GM12878 (cell line): ENCODE measurements around the gene RMND1. TPM values are rescaled to one million over a fixed set of nuclear protein-coding genes. Genes with fewer than 3 reads are reported as not detected.

Experiments
- CHD2 ChIP-seq: IDR thresholded peaks from 2 replicates; pipeline ENCODE4 v1.6.1; 2011; ENCODE audit warnings: low read depth, low read length, improper control_type of control experiment, borderline replicate concordance
- EGR1 ChIP-seq, 2 experiments: IDR thresholded peaks; 1 replicate in 1 of 2; 2 replicates in 1 of 2; pipeline ENCODE4 v1.6.1; 2011 to 2012; ENCODE audit warnings: low read depth in 2 of 2, low read length in 2 of 2, borderline replicate concordance in 1 of 2, mild to moderate bottlenecking in 1 of 2, moderate library complexity in 1 of 2
- FOS ChIP-seq: IDR thresholded peaks from 3 replicates; pipeline ENCODE4 v1.6.1; 2011; ENCODE audit warnings: borderline replicate concordance; ENCODE audit not compliant: insufficient read length; ENCODE audit errors: extremely low read depth
- HDGF ChIP-seq: fragments of 450-650 bp; IDR thresholded peaks from 2 replicates; pipeline ENCODE4 v1.6.1; 2016; ENCODE audit warnings: antibody characterized with exemption
- MXI1 ChIP-seq: fragments of 150-350 bp; IDR thresholded peaks from 2 replicates; pipeline ENCODE4 v1.6.1; 2011; ENCODE audit warnings: low read depth, mild to moderate bottlenecking, inconsistent platforms, low read length, improper control_type of control experiment
- MYB ChIP-seq: fragments of 150-350 bp; IDR thresholded peaks from 2 replicates; pipeline ENCODE4 v1.6.1; 2014; ENCODE audit warnings: mild to moderate bottlenecking, low read depth, low read length, borderline replicate concordance
- NBN ChIP-seq: fragments of 450-650 bp; IDR thresholded peaks from 2 replicates; pipeline ENCODE4 v1.6.1; 2016
- NR2C2 ChIP-seq: IDR thresholded peaks from 2 replicates; pipeline ENCODE4 v1.6.1; 2011; ENCODE audit warnings: borderline replicate concordance, low read depth; ENCODE audit not compliant: control insufficient read depth, insufficient read length
- RCOR1 ChIP-seq: conservative IDR thresholded peaks from 2 replicates; pipeline ENCODE4 v1.6.1; 2012; ENCODE audit warnings: low read depth, low read length, improper control_type of control experiment
- RELA ChIP-seq: fragments of 450-650 bp; IDR thresholded peaks from 2 replicates; pipeline ENCODE4 v1.8.0; 2014; ENCODE audit warnings: borderline replicate concordance; ENCODE audit not compliant: partially characterized antibody
- SMAD5 ChIP-seq: IDR thresholded peaks from 2 replicates; pipeline ENCODE4 v1.6.1; 2016; ENCODE audit warnings: antibody characterized with exemption, low read depth
- STAT3 ChIP-seq: IDR thresholded peaks from 2 replicates; pipeline ENCODE4 v1.6.1; 2011; ENCODE audit warnings: low read depth, low read length, improper control_type of control experiment
- YBX1 ChIP-seq: fragments of 450-650 bp; IDR thresholded peaks from 2 replicates; pipeline ENCODE4 v1.6.1; 2016; ENCODE audit warnings: antibody characterized with exemption
- ZBED1 ChIP-seq: IDR thresholded peaks from 2 replicates; pipeline ENCODE4 v1.6.1; 2016; ENCODE audit warnings: borderline replicate concordance
- ZNF217 ChIP-seq: fragments of 450-650 bp; IDR thresholded peaks from 2 replicates; pipeline ENCODE4 v1.6.1; 2017; ENCODE audit warnings: antibody characterized with exemption, mild to moderate bottlenecking
- ZSCAN29 ChIP-seq: fragments of 450-650 bp; IDR thresholded peaks from 2 replicates; pipeline ENCODE4 v1.6.1; 2017; ENCODE audit warnings: mild to moderate bottlenecking, moderate library complexity
- polyA plus RNA-seq, 11 experiments: library from polyadenylated mRNA; depleted of rRNA in 4 of 11; unstranded in 6 of 11; stranded (reverse) in 5 of 11; fragments of >200 nt; fragmentation: Nextera tagmentation in 4 of 11; fragmentation: Illumina TruSeq in 1 of 11; extraction: Ambion mirVana in 4 of 11; extraction: Trizol in 1 of 11; gene quantifications; 1 replicate in 1 of 11; 2 replicates in 10 of 11; pipeline versions ENCODE4 v1.2.1 to v1.2.3, GENCODE V29; 2011 to 2016; ENCODE audit warnings: inconsistent platforms in 2 of 11, missing spikeins in 2 of 11, low read depth in 1 of 11
- total RNA-seq, 4 experiments: library from RNA; depleted of rRNA in 3 of 4; stranded (reverse); fragments of >200 nt in 3 of 4; fragmentation: Illumina TruSeq in 1 of 4; extraction: Trizol in 1 of 4; gene quantifications; 2 replicates each; pipeline versions ENCODE4 v1.2.1 to v1.2.3, GENCODE V29; 2013 to 2021
- TF ChIP-seq, protein P1 (sequence below): fragments of 450-650 bp; IDR thresholded peaks from 2 replicates; pipeline ENCODE4 v1.6.1; 2017; ENCODE audit warnings: antibody characterized with exemption, mild to moderate bottlenecking, moderate library complexity
- TF ChIP-seq, protein P2 (sequence below): IDR thresholded peaks from 2 replicates; pipeline ENCODE4 v1.6.1; 2011; ENCODE audit warnings: borderline replicate concordance, low read depth, mild to moderate bottlenecking, moderate library complexity, low read length; ENCODE audit not compliant: insufficient read depth, poor library complexity, severe bottlenecking
- TF ChIP-seq, protein P3 (sequence below): fragments of 450-650 bp; IDR thresholded peaks from 2 replicates; pipeline ENCODE4 v1.6.1; 2017; ENCODE audit warnings: mild to moderate bottlenecking
- TF ChIP-seq, protein P4 (sequence below): IDR thresholded peaks from 2 replicates; pipeline ENCODE4 v1.6.1; 2012; ENCODE audit warnings: low read depth, low read length, improper control_type of control experiment
- TF ChIP-seq, protein P5 (sequence below): fragments of 450-650 bp; IDR thresholded peaks from 2 replicates; pipeline ENCODE4 v1.6.1; 2016; ENCODE audit warnings: mild to moderate bottlenecking
- TF ChIP-seq, protein P6 (sequence below): IDR thresholded peaks from 2 replicates; pipeline ENCODE4 v1.6.1; 2011; ENCODE audit warnings: low read depth, mild to moderate bottlenecking, low read length, moderate library complexity, borderline replicate concordance; ENCODE audit errors: extremely low read depth

The RMND1 gene
- total and polyA plus RNA-seq, 10 of the 15 experiments (the other 5 are each of a cell fraction or from before 2014, with no cell fraction given): 15.9 to 34.5 (median 21.4) TPM

DNA sequence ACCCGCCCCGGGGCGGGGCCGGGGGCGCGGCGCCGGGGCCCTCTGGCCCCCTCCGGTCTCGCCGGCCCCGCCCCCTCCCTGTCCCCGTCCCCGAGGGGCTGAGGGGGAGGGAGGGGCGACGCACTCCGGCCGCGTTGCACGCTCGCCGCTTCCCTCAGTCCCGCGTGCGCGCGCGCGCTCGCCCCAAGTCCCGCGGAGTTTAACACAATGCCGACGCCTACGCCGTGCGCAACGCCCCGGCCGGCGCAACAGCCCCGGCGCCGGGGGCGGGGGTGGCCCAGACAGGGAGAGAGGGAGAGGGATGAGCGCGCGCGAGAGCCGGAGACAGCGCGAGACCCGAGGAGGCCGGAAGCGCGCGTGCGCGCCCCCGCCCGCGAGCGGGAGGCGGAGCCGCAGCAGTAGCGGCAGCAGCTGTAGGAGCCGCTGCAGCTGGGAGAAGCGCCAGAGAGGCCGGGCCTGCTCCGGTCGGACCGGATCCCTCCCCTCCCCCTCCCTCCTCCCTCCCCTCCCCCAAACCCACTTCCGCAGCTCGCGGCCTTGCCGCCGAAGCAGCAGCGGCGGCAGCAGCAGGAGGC, 61.6 kb downstream of the RMND1 start (continued):
- TF ChIP-seq, protein P1, sequence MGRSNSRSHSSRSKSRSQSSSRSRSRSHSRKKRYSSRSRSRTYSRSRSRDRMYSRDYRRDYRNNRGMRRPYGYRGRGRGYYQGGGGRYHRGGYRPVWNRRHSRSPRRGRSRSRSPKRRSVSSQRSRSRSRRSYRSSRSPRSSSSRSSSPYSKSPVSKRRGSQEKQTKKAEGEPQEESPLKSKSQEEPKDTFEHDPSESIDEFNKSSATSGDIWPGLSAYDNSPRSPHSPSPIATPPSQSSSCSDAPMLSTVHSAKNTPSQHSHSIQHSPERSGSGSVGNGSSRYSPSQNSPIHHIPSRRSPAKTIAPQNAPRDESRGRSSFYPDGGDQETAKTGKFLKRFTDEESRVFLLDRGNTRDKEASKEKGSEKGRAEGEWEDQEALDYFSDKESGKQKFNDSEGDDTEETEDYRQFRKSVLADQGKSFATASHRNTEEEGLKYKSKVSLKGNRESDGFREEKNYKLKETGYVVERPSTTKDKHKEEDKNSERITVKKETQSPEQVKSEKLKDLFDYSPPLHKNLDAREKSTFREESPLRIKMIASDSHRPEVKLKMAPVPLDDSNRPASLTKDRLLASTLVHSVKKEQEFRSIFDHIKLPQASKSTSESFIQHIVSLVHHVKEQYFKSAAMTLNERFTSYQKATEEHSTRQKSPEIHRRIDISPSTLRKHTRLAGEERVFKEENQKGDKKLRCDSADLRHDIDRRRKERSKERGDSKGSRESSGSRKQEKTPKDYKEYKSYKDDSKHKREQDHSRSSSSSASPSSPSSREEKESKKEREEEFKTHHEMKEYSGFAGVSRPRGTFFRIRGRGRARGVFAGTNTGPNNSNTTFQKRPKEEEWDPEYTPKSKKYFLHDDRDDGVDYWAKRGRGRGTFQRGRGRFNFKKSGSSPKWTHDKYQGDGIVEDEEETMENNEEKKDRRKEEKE: no peak
- TF ChIP-seq ZBED1: no peak
- TF ChIP-seq, protein P2, sequence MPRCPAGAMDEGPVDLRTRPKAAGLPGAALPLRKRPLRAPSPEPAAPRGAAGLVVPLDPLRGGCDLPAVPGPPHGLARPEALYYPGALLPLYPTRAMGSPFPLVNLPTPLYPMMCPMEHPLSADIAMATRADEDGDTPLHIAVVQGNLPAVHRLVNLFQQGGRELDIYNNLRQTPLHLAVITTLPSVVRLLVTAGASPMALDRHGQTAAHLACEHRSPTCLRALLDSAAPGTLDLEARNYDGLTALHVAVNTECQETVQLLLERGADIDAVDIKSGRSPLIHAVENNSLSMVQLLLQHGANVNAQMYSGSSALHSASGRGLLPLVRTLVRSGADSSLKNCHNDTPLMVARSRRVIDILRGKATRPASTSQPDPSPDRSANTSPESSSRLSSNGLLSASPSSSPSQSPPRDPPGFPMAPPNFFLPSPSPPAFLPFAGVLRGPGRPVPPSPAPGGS: no peak
- TF ChIP-seq, protein P3, sequence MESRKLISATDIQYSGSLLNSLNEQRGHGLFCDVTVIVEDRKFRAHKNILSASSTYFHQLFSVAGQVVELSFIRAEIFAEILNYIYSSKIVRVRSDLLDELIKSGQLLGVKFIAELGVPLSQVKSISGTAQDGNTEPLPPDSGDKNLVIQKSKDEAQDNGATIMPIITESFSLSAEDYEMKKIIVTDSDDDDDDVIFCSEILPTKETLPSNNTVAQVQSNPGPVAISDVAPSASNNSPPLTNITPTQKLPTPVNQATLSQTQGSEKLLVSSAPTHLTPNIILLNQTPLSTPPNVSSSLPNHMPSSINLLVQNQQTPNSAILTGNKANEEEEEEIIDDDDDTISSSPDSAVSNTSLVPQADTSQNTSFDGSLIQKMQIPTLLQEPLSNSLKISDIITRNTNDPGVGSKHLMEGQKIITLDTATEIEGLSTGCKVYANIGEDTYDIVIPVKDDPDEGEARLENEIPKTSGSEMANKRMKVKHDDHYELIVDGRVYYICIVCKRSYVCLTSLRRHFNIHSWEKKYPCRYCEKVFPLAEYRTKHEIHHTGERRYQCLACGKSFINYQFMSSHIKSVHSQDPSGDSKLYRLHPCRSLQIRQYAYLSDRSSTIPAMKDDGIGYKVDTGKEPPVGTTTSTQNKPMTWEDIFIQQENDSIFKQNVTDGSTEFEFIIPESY: no peak
- TF ChIP-seq STAT3: no peak
- no peak for TF ChIP-seq NR2C2
- TF ChIP-seq RCOR1: peak; percentile 99
- no peak; the same call in 1 of the 2 replicates for TF ChIP-seq SMAD5
- no peak for TF ChIP-seq FOS
- TF ChIP-seq, protein P4, sequence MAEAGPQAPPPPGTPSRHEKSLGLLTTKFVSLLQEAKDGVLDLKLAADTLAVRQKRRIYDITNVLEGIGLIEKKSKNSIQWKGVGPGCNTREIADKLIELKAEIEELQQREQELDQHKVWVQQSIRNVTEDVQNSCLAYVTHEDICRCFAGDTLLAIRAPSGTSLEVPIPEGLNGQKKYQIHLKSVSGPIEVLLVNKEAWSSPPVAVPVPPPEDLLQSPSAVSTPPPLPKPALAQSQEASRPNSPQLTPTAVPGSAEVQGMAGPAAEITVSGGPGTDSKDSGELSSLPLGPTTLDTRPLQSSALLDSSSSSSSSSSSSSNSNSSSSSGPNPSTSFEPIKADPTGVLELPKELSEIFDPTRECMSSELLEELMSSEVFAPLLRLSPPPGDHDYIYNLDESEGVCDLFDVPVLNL: no peak; the same call in 1 of the 2 replicates
- TF ChIP-seq MYB: no peak
- no peak for TF ChIP-seq MXI1
- TF ChIP-seq, protein P5, sequence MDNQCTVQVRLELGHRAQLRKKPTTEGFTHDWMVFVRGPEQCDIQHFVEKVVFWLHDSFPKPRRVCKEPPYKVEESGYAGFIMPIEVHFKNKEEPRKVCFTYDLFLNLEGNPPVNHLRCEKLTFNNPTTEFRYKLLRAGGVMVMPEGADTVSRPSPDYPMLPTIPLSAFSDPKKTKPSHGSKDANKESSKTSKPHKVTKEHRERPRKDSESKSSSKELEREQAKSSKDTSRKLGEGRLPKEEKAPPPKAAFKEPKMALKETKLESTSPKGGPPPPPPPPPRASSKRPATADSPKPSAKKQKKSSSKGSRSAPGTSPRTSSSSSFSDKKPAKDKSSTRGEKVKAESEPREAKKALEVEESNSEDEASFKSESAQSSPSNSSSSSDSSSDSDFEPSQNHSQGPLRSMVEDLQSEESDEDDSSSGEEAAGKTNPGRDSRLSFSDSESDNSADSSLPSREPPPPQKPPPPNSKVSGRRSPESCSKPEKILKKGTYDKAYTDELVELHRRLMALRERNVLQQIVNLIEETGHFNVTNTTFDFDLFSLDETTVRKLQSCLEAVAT: no peak
- no peak for TF ChIP-seq HDGF
- peak; percentile 100 for TF ChIP-seq CHD2
- peak; percentile 10 for TF ChIP-seq RELA
- TF ChIP-seq, protein P6, sequence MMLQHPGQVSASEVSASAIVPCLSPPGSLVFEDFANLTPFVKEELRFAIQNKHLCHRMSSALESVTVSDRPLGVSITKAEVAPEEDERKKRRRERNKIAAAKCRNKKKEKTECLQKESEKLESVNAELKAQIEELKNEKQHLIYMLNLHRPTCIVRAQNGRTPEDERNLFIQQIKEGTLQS: no peak
- no peak for TF ChIP-seq ZSCAN29
- peak; percentile 87 to 94 for TF ChIP-seq EGR1 (IDR thresholded peaks at IDR 0.05; ENCODE audit: borderline replicate concordance in 1 of 2, low read depth in 2 of 2, low read length in 2 of 2)
- no peak for TF ChIP-seq YBX1
- TF ChIP-seq NBN: no peak
- TF ChIP-seq ZNF217: no peak
